ENCODE results near the gene DDX41. TPM values are rescaled to one million over a fixed set of nuclear protein-coding genes. Genes with fewer than 3 reads are reported as not detected.

DDX41 gene
- total RNA-seq, 1 experiment from 2014 or later = 135 TPM

- CTCF ChIA-PET = interaction anchor here (0.6 to 1.7 kb wide), 3 partner anchors 47 to 583 kb away, joined by 3 to 4 read pairs (median 3); partner anchors contain the start of genes PDLIM7 and RMND5B
- no peaks in the 10 kb centered on the region for H3K9me3 Mint-ChIP-seq (ENCODE audit: unreplicated experiment)
- peak overlapping the region; percentile 49 for H3K27ac Mint-ChIP-seq (ENCODE audit: low read depth, unreplicated experiment)
- H3K4me1 Mint-ChIP-seq (ENCODE audit: insufficient read depth, unreplicated experiment) = peaks cover 54% of the 10 kb centered on the region
- POLR2A ChIA-PET = interaction anchor here (0.7 to 3.7 kb wide), 8 partner anchors 13 to 158 kb away, joined by 3 to 60 read pairs (median 4); partner anchors contain the start of gene DDX41
- DNase-seq (ENCODE audit: unreplicated experiment) = no peak
- no peak for TF ChIP-seq CTCF (IDR thresholded peaks at IDR 0.05; ENCODE audit: unreplicated experiment)
- no peaks in the 10 kb centered on the region for H3K27me3 Mint-ChIP-seq (ENCODE audit: insufficient read depth, unreplicated experiment)
- H3K4me3 Mint-ChIP-seq (ENCODE audit: unreplicated experiment) = peak overlapping the region; percentile 2
- BruUV-seq (replicated peaks) = no TSS peak
- intact Hi-C loops (cut with micrococcal nuclease) = loop anchor here (2.0 to 5.0 kb wide), 2 partner anchors 45 to 51 kb away; partner anchors contain the start of genes PDLIM7 and TMED9
- peaks cover 53% of the 10 kb centered on the region for H3K36me3 Mint-ChIP-seq (ENCODE audit: insufficient read depth, unreplicated experiment)
Measured at GRCh38 chr5:177547736-177548135, 31.0 kb upstream of the DDX41 start.

- Mint-ChIP-seq H3K27ac (ENCODE audit: low read depth, unreplicated experiment) (peak overlapping the region; percentile 97), H3K36me3 (ENCODE audit: insufficient read depth, unreplicated experiment) (peaks cover 40% of the 10 kb centered on the region), H3K4me3 (ENCODE audit: unreplicated experiment) (peak overlapping the region; percentile 59), H3K4me1 (ENCODE audit: insufficient read depth, unreplicated experiment) (peaks cover 51% of the 10 kb centered on the region), H3K9me3 (ENCODE audit: unreplicated experiment) (no peaks in the 10 kb centered on the region), H3K27me3 (ENCODE audit: insufficient read depth, unreplicated experiment) (no peaks in the 10 kb centered on the region)
- DNase-seq (ENCODE audit: unreplicated experiment) = peak; percentile 100
- CTCF ChIA-PET = interaction anchor here (0.6 to 3.9 kb wide), 11 partner anchors 15 to 426 kb away, joined by 3 to 19 read pairs (median 4); partner anchors contain the start of gene DDX41
- intact Hi-C loops (cut with micrococcal nuclease) = loop anchor here (1.0 to 5.0 kb wide), 3 partner anchors 8 to 49 kb away; partner anchors contain the start of genes FAM193B, PDLIM7 and TMED9
- no peak for TF ChIP-seq CTCF (IDR thresholded peaks at IDR 0.05; ENCODE audit: unreplicated experiment)
- POLR2A ChIA-PET = interaction anchor here (0.5 to 4.2 kb wide), 31 partner anchors 9 to 706 kb away, joined by 3 to 60 read pairs (median 4); partner anchors contain the start of genes B4GALT7, DDX41, GRK6 and PDLIM7
- BruUV-seq (replicated peaks) = no TSS peak
Measured at GRCh38 chr5:177546258-177546741, 29.5 kb upstream of the DDX41 start.

- intact Hi-C loops (cut with micrococcal nuclease) = loop anchor here (1.0 to 5.0 kb wide), 4 partner anchors 9 to 49 kb away; partner anchors contain the start of genes DDX41, FAM193B, PDLIM7 and TMED9
- DNase-seq (ENCODE audit: unreplicated experiment) = peak; percentile 97
- Mint-ChIP-seq H3K27me3 (ENCODE audit: insufficient read depth, unreplicated experiment) (no peaks in the 10 kb centered on the region), H3K9me3 (ENCODE audit: unreplicated experiment) (no peaks in the 10 kb centered on the region), H3K4me3 (ENCODE audit: unreplicated experiment) (peak overlapping the region; percentile 59), H3K4me1 (ENCODE audit: insufficient read depth, unreplicated experiment) (peaks cover 55% of the 10 kb centered on the region), H3K27ac (ENCODE audit: low read depth, unreplicated experiment) (peak overlapping the region; percentile 97), H3K36me3 (ENCODE audit: insufficient read depth, unreplicated experiment) (peaks cover 36% of the 10 kb centered on the region)
- BruUV-seq (replicated peaks) = no TSS peak
- TF ChIP-seq CTCF (IDR thresholded peaks at IDR 0.05; ENCODE audit: unreplicated experiment) = no peak
- ChIA-PET CTCF (interaction anchor here (0.6 to 3.9 kb wide), 11 partner anchors 14 to 1080 kb away, joined by 3 to 19 read pairs (median 3); partner anchors contain the start of gene DDX41), POLR2A (interaction anchor here (0.5 to 4.2 kb wide), 35 partner anchors 8 to 1067 kb away, joined by 3 to 60 read pairs (median 5); partner anchors contain the start of genes B4GALT7, DDX41, FAM193B and GRK6)
Measured at GRCh38 chr5:177545487-177546257, 28.9 kb upstream of the DDX41 start.
